ENCODE results near the gene ZNF865.
"Not testable (repeated sequence)": the region's sequence is repeated elsewhere in the genome, so short reads cannot be mapped to it uniquely, and the experiment has no call there.

The ZNF865 gene

DNA sequence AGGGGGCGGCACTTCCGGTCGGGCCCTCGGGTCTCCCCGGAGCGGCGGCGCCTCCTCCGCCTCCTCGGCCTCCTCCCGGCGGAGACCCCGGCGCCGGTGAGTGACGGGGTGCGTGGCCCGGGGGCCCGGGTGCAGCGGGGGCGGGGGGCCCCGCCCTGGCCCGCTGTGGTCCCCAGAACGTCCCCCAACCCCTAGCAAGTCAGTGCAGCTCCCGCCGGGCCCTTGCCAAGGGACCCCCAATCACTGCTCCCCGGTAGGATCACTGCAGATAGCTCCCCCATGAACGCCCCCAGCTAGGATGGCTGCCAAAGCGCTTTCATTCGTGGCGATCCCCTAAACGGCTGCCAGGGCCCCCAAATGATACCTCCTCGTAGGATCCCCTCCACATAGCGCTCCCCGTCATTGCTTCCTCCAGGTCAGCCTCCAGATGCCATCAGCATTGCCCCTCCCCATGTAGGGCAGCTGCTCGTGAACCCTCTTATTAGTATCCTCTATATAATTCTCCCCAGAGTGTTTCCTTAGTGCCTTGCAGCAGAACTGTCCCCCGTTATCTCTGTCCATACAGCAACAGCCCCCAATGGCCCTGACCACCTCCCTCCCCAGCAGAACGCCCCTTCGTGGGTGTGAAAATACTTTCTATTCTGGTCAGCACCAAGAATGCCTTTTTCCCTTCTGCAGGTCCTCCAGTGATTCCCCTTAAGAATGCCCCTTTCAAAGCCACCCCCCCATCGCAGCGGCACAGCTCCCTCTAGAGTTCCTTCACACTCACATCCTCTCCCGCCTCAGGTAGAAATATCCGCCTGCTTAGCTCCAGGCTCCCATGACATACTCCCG, at the start of gene ZNF865:
ZNF865 (plus strand) TSS at position 11 of the 834 bp plus-strand sequence. CDS start 7,972 bp downstream, outside the sequence.
- peaks cover 61% of the 10 kb centered on the region for H3K4me1 Mint-ChIP-seq

DNA sequence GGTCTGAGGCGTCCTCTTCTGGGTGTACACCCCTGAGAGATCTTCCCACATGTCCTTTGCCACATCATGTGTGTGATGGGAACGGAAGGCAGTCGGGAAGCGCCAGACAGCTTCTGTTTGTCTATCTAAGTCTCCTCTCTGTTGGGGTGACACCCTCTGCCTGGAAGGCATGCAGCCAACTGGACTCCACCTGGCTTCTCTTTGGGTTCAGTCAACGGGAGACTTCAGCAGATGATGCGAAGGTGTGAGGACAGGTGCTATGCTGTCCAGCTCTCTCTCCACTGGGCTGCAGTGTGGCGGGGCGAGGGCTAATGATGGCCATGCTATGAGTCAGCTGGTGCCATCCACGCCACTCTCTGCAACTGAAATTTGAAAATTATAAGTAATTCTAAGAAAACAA, 45.8 kb upstream of the ZNF865 start:
- no peak overlapping the region for H3K4me3 Mint-ChIP-seq
- H3K9me3 Mint-ChIP-seq = no peaks in the 10 kb centered on the region
- no peak overlapping the region for H3K27ac Mint-ChIP-seq
- H3K36me3 Mint-ChIP-seq = no peaks in the 10 kb centered on the region
- no peaks in the 10 kb centered on the region for H3K4me1 Mint-ChIP-seq
- no peaks in the 10 kb centered on the region for H3K27me3 Mint-ChIP-seq

More for the DNA sequence above, at the start of gene ZNF865:
- Mint-ChIP-seq H3K4me3 (peak within 1 kb of the TSS; percentile 97), H3K36me3 (peaks cover 4% of the 10 kb centered on the region), H3K27ac (peak within 1 kb of the TSS; percentile 93), H3K9me3 (no peaks in the 10 kb centered on the region), H3K27me3 (no peaks in the 10 kb centered on the region)

DNA sequence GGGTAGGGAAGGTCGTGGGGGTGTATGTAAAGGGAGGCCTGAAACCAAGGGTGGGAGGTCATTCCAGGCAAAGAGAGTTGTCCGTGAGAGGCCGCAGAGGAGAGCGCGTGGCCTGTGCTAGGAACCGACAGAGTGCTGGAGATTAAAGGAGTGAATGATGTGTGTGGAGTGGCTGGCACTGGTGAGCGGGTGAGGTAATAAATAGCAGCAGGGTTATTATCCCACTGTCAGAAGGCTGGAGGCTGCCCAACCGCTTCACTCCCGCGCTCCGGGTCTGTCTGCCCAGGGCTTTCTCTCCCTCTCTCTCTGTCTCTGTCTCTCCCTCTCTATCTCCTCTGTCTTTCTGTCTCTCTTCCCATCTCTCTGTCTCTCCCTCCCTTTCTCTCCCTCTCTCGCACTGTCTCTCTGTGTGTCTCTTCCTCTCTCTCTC, 42.2 kb upstream of the ZNF865 start:
- H3K4me3 Mint-ChIP-seq = no peak overlapping the region
- peaks cover 2% of the 10 kb centered on the region for H3K27me3 Mint-ChIP-seq
- H3K27ac Mint-ChIP-seq = no peak overlapping the region

DNA sequence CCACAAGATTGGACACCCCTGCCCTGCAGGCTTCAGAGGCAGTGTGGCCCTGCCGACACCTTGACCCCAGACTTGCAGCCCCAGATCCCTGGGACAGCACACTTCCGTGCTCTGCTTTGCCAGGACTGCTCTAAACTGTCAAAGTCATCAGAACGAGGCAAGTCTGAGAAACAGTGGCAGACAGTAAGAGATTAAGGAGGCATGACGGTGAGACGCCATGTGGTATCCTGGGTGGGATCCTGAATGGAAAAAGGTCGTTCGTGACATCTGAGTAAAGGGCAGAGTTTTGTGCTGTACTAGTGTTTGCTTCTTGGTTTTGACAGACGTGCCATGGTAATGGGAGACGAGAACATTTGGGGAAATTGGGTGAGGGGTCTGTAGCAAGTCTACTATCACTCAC, 38.6 kb upstream of the ZNF865 start:
- H3K4me1 Mint-ChIP-seq = no peaks in the 10 kb centered on the region

More for the DNA sequence above, 42.2 kb upstream of the ZNF865 start:
- Mint-ChIP-seq H3K9me3 (no peaks in the 10 kb centered on the region), H3K4me1 (no peaks in the 10 kb centered on the region), H3K36me3 (no peaks in the 10 kb centered on the region)

DNA sequence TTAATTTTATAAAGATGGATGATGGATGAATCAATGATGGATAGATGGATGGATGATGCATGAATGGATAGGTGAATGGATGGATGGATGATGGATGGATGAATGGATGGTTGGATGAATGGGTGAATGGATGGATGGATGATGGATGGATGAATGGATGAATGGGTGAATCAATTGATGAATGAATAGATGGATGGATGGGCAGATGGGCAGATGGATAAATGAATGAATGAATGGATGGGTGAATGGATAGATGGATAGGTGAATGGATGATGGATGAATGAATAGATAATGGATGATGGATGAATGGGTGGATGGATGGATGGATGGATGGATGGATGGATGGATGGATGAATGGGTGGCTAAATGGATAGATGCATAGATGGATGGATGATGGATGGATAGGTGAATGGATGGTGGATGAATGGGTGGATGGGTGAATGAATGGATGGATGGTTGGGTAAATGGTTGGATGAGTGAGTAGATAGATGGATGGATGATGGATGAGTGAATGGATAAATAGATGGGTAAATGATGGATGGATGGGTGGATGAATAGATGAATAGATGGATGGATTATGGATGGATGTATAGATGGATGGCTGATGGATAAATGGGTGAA, 37.6 kb upstream of the ZNF865 start:
- H3K36me3 Mint-ChIP-seq = no peaks in the 10 kb centered on the region
- no peaks in the 10 kb centered on the region for H3K9me3 Mint-ChIP-seq
- H3K27me3 Mint-ChIP-seq = peaks cover 2% of the 10 kb centered on the region
- no peak overlapping the region for H3K4me3 Mint-ChIP-seq
- H3K27ac Mint-ChIP-seq = no peak overlapping the region
- H3K4me1 Mint-ChIP-seq = no peaks in the 10 kb centered on the region

More for the DNA sequence above, 38.6 kb upstream of the ZNF865 start:
- Mint-ChIP-seq H3K27me3 (peaks cover 2% of the 10 kb centered on the region), H3K9me3 (no peaks in the 10 kb centered on the region), H3K36me3 (no peaks in the 10 kb centered on the region), H3K4me3 (no peak overlapping the region), H3K27ac (no peak overlapping the region)

DNA sequence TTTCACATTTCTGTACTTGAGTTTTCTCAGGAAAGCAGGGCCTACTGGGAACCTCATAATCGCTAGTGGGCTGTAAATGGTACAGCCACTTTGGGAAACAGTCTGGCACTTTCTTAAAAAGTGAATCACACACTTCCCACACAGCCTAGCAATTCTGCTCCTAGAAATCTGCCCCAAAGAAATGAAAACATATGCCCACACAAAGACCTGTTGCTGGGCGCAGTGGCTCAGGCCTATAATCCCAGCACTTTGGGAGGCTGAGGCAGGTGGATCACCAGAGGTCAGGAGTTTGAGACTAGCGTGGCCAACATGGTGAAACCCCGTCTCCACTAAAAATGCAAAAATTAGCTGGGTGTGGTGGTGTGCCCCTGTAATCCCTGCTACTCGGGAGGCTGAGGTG, 36.0 kb upstream of the ZNF865 start:
- H3K4me1 Mint-ChIP-seq, H3K27me3 Mint-ChIP-seq, H3K9me3 Mint-ChIP-seq, H3K4me3 Mint-ChIP-seq, H3K27ac Mint-ChIP-seq, H3K36me3 Mint-ChIP-seq: not testable (repeated sequence)

DNA sequence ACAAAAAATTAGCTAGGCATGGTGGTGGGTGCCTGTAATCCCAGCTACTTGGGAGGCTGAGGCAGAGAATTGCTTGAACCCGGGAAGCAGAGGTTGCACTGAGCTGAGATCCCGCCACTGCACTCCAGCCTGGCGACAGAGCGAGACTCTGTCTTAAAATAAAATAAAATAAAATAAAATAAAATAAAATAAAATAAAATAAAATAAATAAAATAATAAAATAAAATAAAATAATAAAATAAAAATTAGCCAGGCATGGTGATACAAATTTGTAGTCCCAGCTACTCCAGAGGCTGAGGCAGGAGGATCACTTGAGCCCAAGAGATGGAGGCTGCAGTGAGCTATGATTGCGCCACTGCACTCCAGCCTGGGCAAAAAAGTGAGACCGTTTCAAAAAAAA, 31.5 kb upstream of the ZNF865 start:
- H3K4me1 Mint-ChIP-seq, H3K4me3 Mint-ChIP-seq, H3K27ac Mint-ChIP-seq, H3K9me3 Mint-ChIP-seq, H3K27me3 Mint-ChIP-seq, H3K36me3 Mint-ChIP-seq: not testable (repeated sequence)

DNA sequence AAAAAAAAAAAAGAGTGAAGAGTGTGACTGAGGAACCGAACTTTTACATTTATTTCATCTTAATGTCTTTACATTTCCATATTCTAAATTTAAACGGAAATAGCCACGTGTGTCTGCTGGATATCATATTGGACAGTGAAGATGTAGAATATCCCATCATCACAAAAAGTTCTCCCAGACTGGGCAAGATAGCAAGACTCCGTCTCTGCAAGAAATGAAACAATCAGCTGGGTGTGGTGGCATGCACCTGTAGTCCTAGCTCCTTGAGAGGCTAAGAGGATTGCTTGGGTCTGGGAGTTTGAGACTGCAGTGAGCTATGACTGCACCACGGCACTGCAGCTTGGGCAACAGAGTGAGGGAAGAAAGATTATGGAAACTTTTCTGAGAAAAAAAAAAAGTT, 28.7 kb upstream of the ZNF865 start:
- H3K4me3 Mint-ChIP-seq = peak overlapping the region; percentile 51
- H3K36me3 Mint-ChIP-seq = peaks cover 12% of the 10 kb centered on the region
- no peak overlapping the region for H3K27ac Mint-ChIP-seq
- H3K27me3 Mint-ChIP-seq = no peaks in the 10 kb centered on the region
- no peaks in the 10 kb centered on the region for H3K9me3 Mint-ChIP-seq
- peaks cover 14% of the 10 kb centered on the region for H3K4me1 Mint-ChIP-seq

DNA sequence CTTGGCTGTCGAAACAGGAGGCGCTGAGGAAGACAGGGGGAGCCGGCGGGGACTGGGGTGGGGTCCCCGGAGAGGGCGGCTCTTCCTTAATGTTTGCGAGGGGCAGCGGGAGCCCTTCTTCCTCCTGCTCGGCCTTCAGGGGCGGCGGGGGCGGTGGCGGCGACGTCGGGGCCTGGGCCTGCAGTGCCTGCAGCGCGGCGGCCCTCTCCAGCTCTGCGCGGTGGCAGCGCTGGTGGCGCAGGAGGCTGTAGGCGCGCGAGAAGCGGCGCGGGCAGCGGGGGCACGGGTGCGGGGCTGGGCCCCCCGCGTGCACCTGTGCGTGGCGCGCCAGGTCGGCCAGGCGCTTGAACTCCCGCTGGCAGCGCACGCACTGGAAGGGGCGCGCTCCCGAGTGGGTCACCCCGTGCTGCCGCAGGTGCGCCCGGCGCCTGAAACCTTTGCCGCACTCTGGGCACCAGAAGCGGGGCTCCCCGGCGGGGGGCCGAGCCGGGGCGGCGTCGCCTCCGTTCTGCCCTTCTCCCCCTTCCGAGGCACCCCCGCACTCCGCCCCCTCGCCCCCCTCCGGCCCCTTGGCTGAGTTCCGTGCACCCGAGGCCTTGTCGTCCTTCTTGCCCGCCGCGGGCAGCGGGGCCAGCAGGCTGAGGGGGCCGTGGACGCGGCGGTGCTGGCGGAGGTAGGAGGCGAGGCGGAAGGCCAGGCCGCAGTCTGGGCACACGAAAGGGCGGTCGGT, 27.3 kb upstream of the ZNF865 start:
- Mint-ChIP-seq H3K27ac (no peak overlapping the region), H3K36me3 (peaks cover 12% of the 10 kb centered on the region), H3K27me3 (no peaks in the 10 kb centered on the region), H3K9me3 (no peaks in the 10 kb centered on the region), H3K4me3 (no peak overlapping the region), H3K4me1 (peaks cover 19% of the 10 kb centered on the region)

DNA sequence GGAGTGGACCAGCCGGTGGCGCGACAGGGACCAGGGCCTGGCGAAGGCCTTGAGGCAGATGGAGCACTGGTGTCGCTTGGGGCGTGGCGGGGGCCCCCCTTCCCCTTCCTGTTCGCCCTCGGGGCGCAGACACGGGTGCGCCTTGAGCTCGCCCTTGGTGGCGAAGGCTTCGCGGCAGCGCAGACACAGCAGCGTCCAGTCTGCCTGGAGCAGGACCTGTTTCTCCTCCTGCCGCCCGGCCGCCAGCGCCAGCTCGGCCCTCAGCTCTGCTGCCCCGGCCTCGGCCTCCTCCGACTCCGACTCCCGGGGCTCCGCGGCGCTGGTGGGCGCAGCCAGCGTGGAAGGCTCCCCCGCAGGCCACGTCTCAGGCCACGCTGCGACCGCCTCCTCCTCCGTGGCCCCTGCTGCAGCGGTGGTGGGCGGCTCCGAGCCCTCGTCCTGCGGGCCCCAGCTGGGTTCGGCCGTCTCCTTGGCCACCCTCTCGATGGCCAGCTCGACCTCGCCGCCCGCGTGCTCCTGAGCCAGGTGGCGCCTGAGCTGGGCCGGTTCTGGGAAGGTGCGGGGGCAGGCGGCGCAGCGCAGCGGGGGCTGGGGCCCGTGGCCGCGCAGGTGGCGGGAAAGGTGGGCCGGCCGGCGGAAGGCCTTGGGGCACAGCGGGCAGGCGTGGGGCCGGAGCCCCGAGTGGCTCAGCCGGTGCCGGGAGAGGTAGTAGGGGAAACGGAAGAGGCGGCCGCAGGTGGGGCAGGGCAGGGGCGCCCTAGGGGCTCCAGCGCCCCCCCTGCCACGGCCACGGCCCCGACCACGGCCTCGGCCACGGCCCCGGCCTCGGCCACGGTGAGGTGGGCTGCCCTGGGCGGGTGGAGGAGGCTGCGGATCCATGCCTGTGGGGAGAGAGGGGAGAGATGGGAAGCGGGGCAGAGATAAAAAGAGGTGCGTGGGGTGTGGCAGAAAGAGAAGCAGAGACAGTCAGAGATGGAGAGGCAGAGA, 26.4 kb upstream of the ZNF865 start:
- H3K4me3 Mint-ChIP-seq = peak overlapping the region; percentile 93
- peaks cover 19% of the 10 kb centered on the region for H3K4me1 Mint-ChIP-seq
- H3K36me3 Mint-ChIP-seq = peaks cover 12% of the 10 kb centered on the region
- H3K9me3 Mint-ChIP-seq = no peaks in the 10 kb centered on the region
- H3K27me3 Mint-ChIP-seq = no peaks in the 10 kb centered on the region
- peak overlapping the region; percentile 92 for H3K27ac Mint-ChIP-seq

DNA sequence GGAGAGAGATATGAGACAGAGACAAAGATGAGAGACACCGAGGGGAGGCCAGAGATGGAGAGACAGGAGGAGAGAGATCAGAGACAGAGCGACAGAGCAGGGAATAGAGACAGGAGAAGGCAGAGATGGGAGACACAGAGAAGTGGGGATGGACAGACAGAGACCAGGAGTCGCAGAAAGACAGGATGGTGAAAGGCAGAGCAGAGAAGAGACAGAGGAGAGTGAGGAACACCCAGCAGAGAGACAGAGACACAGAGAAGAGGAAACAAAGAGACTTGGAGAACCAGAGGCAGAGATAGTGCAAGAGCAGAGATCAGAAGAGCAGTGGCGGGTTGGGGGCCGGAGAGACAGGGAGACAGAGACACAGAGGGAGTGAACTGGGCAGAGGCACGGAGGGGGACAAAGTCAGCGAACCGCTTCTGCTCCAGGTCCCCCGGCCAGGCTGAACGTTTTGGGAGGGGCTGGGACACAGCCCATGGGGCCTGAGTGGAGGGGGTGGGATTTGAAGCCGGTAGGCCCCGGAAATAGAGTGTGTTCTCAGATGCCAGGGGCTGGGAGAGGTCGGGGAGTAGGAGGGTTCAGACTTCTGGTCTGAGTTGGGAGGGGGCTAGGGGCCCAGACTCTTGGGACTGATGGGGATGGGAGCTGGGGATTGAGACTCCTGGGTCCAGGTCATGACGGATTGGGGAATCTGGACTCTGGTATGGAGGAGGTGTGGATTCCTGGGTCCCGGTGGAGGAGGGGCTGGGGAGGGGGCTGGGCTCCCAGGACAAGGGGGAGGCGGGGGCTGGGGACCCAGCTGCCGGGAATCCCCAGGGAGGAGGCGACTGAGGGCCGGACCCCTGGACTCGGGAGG, 25.5 kb upstream of the ZNF865 start:
- Mint-ChIP-seq H3K4me3 (peak overlapping the region; percentile 93), H3K9me3 (no peaks in the 10 kb centered on the region), H3K36me3 (peaks cover 12% of the 10 kb centered on the region), H3K4me1 (peaks cover 19% of the 10 kb centered on the region), H3K27ac (peak overlapping the region; percentile 92), H3K27me3 (no peaks in the 10 kb centered on the region)

DNA sequence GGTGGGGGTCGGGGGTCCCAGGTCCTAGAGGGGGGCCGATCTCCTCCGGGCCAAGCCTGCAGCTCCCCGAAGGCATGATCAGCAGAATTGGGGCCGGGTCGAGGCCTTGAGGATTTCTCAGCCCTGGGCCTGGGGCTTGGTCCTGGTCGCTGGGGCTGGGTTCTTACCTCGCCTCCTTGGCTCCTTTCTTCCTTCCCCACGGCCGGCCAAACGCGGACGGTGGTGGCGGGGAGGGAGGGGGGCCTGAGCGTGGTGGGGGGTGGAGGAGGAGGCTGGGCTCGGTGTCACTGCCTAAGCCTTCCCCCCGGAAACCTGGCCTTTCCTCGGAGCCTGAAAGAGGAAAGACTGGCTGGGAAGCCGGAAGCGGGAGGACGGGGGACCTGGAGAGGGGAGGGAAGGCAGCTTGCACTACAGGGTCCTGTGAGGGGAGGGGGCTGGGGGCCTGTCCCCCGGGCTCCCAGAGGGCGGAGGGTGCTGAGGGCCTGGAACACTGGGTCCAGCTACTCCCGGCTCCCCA, 24.8 kb upstream of the ZNF865 start, which contains the start of gene ZNF579:
ZNF579 (minus strand) TSS at position 221 of the 517 bp plus-strand sequence. CDS start 1,209 bp downstream, outside the sequence.
- Mint-ChIP-seq H3K9me3 (no peaks in the 10 kb centered on the region), H3K36me3 (peaks cover 12% of the 10 kb centered on the region), H3K27ac (peak within 1 kb of the TSS; percentile 92), H3K27me3 (no peaks in the 10 kb centered on the region), H3K4me3 (peak within 1 kb of the TSS; percentile 93), H3K4me1 (peaks cover 26% of the 10 kb centered on the region)

DNA sequence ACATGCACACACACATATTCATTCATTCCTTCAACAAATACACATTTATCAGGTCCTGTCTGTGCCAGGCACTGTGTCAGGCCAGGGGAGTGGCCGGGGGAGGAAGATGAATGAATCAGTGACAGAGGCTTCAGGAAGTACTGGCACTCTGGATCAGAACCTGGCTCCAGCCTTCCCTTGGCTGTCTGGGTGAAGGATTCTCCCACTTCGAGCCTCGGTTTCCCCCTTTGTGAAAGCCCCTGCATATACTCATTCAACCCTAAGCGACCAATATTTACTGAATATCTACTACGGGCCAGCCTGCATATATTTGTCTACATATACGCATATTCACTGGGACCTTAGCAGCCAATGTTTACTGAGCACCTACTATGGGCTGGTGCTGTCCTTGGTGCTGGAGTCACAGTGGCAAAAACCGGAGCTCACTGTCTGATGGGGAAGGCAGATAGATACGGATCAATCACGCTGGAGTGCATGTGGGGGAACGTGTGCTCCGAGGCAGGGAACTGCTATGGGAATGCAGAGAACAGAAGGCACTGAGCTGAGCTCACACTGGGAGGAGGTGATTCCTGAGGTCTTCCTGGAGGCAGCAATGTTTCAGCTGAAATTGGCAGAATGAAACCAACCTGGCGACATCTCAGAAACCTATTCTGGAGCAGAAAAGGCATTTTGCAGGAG, 24.2 kb upstream of the ZNF865 start:
- Mint-ChIP-seq H3K27ac (peak overlapping the region; percentile 80), H3K36me3 (peaks cover 12% of the 10 kb centered on the region), H3K27me3 (no peaks in the 10 kb centered on the region), H3K4me1 (peaks cover 32% of the 10 kb centered on the region), H3K4me3 (peak overlapping the region; percentile 85), H3K9me3 (no peaks in the 10 kb centered on the region)

Measured in activated naive CD4-positive, alpha-beta T cell treated with anti-CD3 and anti-CD28 coated beads, Interleukin-2, amount 50 U/mL, for 24 hours (primary cell).